A673 (cell line): ENCODE data around the gene PNMA1. TPM values are rescaled to one million over a fixed set of nuclear protein-coding genes. Genes with fewer than 3 reads are reported as not detected.

Experiments used
- BruUV-seq: library from RNA; stranded (reverse); fragments of 400-500 nt; replicated peaks from 2 replicates; lab custom pipeline; 2021; lab: Mats Ljungman, UMichigan
- CTCF ChIA-PET: fragments of 300-600 bp; sonication (Branson Sonifier 250); formaldehyde crosslinking; loops from one replicate; lab custom pipeline; 2022; ENCODE audit warnings: antibody characterized with exemption; lab: Charles Lee
- POLR2A ChIA-PET: fragments of 300-600 bp; sonication (Branson Sonifier 250); formaldehyde crosslinking; loops from one replicate; lab custom pipeline; 2022; ENCODE audit warnings: antibody characterized with exemption; ENCODE audit not compliant: low non-redundant PET; lab: Charles Lee
- DNase-seq: peaks from one replicate; pipeline ENCODE4 v3.0.0-alpha.2; 2015; ENCODE audit warnings: low spot score
- H3K27ac ChIP-seq: fragments of 200-600 bp; sonication (generic); 2 replicates; pipeline ENCODE4 v1.5.1; 2016; ENCODE audit warnings: mixed run types, low read depth, mild to moderate bottlenecking, mixed read lengths, antibody characterized with exemption, low read length; ENCODE audit not compliant: poor library complexity, severe bottlenecking
- H3K27me3 ChIP-seq: fragments of 200-600 bp; sonication (generic); replicated peaks from 2 replicates; pipeline ENCODE4 v1.6.1; 2017; ENCODE audit warnings: mixed run types, low read depth, mild to moderate bottlenecking, mixed read lengths, antibody characterized with exemption, low read length; ENCODE audit not compliant: insufficient read depth, poor library complexity
- H3K36me3 ChIP-seq: fragments of 200-600 bp; sonication (generic); 2 replicates; pipeline ENCODE4 v1.6.1; 2016; ENCODE audit warnings: mixed run types, mild to moderate bottlenecking, mixed read lengths, antibody characterized with exemption, low read length; ENCODE audit not compliant: insufficient read depth, poor library complexity, severe bottlenecking
- H3K4me1 ChIP-seq: fragments of 200-600 bp; sonication (generic); 2 replicates; pipeline ENCODE4 v1.6.1; 2017; ENCODE audit warnings: mixed run types, mild to moderate bottlenecking, mixed read lengths, antibody characterized with exemption, low read length; ENCODE audit not compliant: insufficient read depth, poor library complexity, severe bottlenecking
- H3K4me3 ChIP-seq: fragments of 200-600 bp; sonication (generic); 2 replicates; pipeline ENCODE4 v1.5.1; 2016; ENCODE audit warnings: low read depth, mixed run types, mild to moderate bottlenecking, mixed read lengths, low read length; ENCODE audit not compliant: poor library complexity, severe bottlenecking
- H3K9me3 ChIP-seq: fragments of 200-600 bp; sonication (generic); 2 replicates; pipeline ENCODE4 v1.6.1; 2016; ENCODE audit warnings: mixed run types, low read depth, mild to moderate bottlenecking, mixed read lengths, antibody characterized with exemption, low read length; ENCODE audit not compliant: poor library complexity, severe bottlenecking
- EZH2 ChIP-seq: fragments of 200-600 bp; sonication (generic); IDR thresholded peaks from 2 replicates; pipeline ENCODE4 v1.6.1; 2017; ENCODE audit warnings: borderline replicate concordance, low read depth, mild to moderate bottlenecking, mixed read lengths, antibody characterized with exemption, low read length; ENCODE audit not compliant: poor library complexity, severe bottlenecking
- intact Hi-C: fragments of 100-400 bp; cut with micrococcal nuclease; formaldehyde crosslinking; loops from one replicate; pipeline ENCODE4 v1.10.0; 2022; ENCODE audit not compliant: unreplicated experiment
- total RNA-seq: library from RNA; stranded (reverse); gene quantifications from 2 replicates; pipeline ENCODE4 v1.2.3, GENCODE V29; 2021
- TF ChIP-seq, protein P1 (sequence below): fragments of 300-800, 200-600 bp; sonication (generic); conservative IDR thresholded peaks from 2 replicates; pipeline ENCODE4 v1.5.1; 2017; ENCODE audit warnings: low read depth, mild to moderate bottlenecking, antibody characterized with exemption, low read length, moderate library complexity, mixed read lengths

The PNMA1 gene
- total RNA-seq, 1 experiment from 2014 or later: 51.4 TPM

DNA sequence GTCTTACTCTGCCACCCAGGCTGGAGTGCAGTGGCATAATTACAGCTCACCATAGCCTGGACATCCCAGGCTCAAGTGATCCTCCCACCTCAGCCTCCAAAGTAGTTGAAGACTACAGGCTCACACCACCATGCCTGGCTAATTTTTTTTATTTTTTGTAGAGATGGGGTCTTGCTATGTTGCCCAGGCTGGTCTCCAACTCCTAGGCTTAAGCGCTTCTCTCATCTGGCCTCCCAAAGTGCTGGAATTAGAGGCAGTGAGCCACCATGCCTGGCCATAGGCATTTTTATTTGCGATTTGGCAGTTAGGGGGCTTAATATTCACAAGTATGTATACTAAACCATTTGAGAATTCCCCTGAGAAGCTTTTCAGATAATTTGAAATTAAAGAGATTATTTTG lies 19.1 kb downstream of the PNMA1 start:
- POLR2A ChIA-PET: no interaction called here
- H3K36me3 ChIP-seq: no peaks in the 10 kb centered on the region
- H3K9me3 ChIP-seq: no peaks in the 10 kb centered on the region
- no TSS peak for BruUV-seq
- CTCF ChIA-PET: no interaction called here
- DNase-seq: no peak
- no peak overlapping the region for H3K27ac ChIP-seq
- H3K4me3 ChIP-seq: no peak overlapping the region
- no peaks in the 10 kb centered on the region for H3K4me1 ChIP-seq
- intact Hi-C loops: no loop called here
- no peaks in the 10 kb centered on the region for H3K27me3 ChIP-seq
- no peak for TF ChIP-seq EZH2

DNA sequence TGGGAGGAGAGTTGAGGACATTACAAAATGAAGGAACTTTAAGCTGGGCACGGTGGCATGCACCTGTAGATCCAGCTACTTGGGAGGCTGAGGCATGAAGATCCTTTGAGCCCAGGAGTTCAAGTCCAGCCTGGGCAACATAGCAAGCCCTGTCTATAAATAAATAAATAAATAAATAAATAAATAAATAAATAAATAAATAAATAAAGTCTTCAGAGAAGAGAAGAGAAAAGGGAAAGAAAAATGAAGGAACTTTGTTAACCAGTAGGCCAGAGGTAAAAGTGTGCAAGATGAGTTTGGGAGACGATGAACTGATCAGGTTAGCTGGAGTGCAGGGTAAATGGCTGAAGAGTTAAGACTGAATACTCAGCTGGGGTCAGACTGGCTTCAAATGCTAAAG lies 20.1 kb downstream of the PNMA1 start:
- Histone ChIP-seq H3K27ac (no peak overlapping the region), H3K4me1 (no peaks in the 10 kb centered on the region), H3K4me3 (no peak overlapping the region), H3K9me3 (no peaks in the 10 kb centered on the region), H3K36me3 (no peaks in the 10 kb centered on the region), H3K27me3 (no peaks in the 10 kb centered on the region)
- no peak for DNase-seq
- BruUV-seq: no TSS peak
- intact Hi-C loops: no loop called here
- ChIA-PET CTCF (no interaction called here), POLR2A (no interaction called here)
- TF ChIP-seq, protein P1, sequence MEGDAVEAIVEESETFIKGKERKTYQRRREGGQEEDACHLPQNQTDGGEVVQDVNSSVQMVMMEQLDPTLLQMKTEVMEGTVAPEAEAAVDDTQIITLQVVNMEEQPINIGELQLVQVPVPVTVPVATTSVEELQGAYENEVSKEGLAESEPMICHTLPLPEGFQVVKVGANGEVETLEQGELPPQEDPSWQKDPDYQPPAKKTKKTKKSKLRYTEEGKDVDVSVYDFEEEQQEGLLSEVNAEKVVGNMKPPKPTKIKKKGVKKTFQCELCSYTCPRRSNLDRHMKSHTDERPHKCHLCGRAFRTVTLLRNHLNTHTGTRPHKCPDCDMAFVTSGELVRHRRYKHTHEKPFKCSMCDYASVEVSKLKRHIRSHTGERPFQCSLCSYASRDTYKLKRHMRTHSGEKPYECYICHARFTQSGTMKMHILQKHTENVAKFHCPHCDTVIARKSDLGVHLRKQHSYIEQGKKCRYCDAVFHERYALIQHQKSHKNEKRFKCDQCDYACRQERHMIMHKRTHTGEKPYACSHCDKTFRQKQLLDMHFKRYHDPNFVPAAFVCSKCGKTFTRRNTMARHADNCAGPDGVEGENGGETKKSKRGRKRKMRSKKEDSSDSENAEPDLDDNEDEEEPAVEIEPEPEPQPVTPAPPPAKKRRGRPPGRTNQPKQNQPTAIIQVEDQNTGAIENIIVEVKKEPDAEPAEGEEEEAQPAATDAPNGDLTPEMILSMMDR: no peak
- no peak for TF ChIP-seq EZH2

DNA sequence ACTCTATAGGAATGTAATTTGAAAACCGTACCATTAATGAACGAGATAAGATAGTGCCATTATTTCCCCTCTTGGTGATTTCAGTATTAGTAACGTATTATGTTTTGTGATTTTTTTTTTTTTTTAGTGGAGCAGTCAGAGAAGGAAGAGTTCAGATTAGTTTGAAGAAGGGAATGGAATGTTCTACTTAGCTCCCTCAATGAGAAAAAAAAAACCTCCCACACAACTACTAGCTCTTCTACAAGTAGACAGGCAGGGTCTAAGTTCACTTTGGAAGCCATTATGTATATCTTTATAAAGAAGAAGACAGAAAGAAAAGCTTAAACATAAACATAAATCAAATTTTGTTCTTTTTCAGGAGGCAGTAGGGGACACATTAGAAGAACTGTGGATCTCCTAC lies 27.3 kb downstream of the PNMA1 start:
- no peaks in the 10 kb centered on the region for H3K4me1 ChIP-seq
- BruUV-seq: no TSS peak
- H3K36me3 ChIP-seq: no peaks in the 10 kb centered on the region
- no peaks in the 10 kb centered on the region for H3K9me3 ChIP-seq
- H3K4me3 ChIP-seq: no peak overlapping the region
- DNase-seq: no peak
- intact Hi-C loops: no loop called here
- ChIA-PET POLR2A (no interaction called here), CTCF (no interaction called here)
- H3K27me3 ChIP-seq: no peaks in the 10 kb centered on the region
- TF ChIP-seq, protein P1: no peak
- no peak for TF ChIP-seq EZH2
- H3K27ac ChIP-seq: no peak overlapping the region

DNA sequence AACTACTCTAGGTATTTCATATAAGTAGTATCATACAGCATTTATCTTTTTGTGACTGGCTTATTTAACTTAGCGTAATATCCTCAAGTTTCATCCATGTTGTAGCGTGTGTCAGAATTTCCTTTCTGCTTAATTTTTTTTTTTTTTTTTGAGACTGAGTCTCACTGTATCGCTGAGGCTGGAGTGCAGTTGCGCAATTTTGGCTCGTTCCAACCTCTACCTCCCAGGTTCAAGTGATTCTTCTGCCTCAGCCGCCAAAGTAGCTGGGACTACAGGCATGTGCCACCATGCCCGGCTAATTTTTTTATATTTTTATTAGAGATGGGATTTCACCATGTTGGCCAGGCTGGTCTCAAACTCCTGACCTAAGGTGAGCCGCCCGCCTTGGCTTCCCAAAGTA lies 28.9 kb downstream of the PNMA1 start:
- intact Hi-C loops: no loop called here
- no peaks in the 10 kb centered on the region for H3K4me1 ChIP-seq
- no peak for TF ChIP-seq EZH2
- TF ChIP-seq, protein P1: no peak
- no peak for DNase-seq
- ChIA-PET POLR2A (no interaction called here), CTCF (no interaction called here)
- no peaks in the 10 kb centered on the region for H3K27me3 ChIP-seq
- H3K4me3 ChIP-seq: no peak overlapping the region
- no peaks in the 10 kb centered on the region for H3K9me3 ChIP-seq
- H3K36me3 ChIP-seq: no peaks in the 10 kb centered on the region
- H3K27ac ChIP-seq: no peak overlapping the region
- BruUV-seq: no TSS peak
